MM.1S (cell line): Measurements from ENCODE around the gene KPNA1.

Experiments used
- DNase-seq: peaks from one replicate; pipeline ENCODE4 v3.0.0-alpha.2; 2015
- H2AFZ ChIP-seq: fragments of 300-600 bp; sonication (generic); 2 replicates; pipeline ENCODE4 v1.6.0; 2016; ENCODE audit warnings: antibody characterized with exemption, low read length
- H3F3A ChIP-seq: fragments of 300-600 bp; sonication (generic); 2 replicates; pipeline ENCODE4 v1.6.1; 2016; ENCODE audit warnings: mild to moderate bottlenecking, antibody characterized with exemption, low read length, moderate library complexity, mixed read lengths; ENCODE audit not compliant: insufficient read depth
- H3K27ac ChIP-seq: fragments of 300-600 bp; sonication (generic); 2 replicates; pipeline ENCODE4 v1.5.1; 2016; ENCODE audit warnings: mild to moderate bottlenecking, low read length
- H3K27me3 ChIP-seq: fragments of 300-600 bp; sonication (generic); replicated peaks from 2 replicates; pipeline ENCODE4 v1.6.0; 2016; ENCODE audit warnings: low read length; ENCODE audit not compliant: insufficient read depth
- H3K36me3 ChIP-seq: fragments of 300-600 bp; sonication (generic); replicated peaks from 2 replicates; pipeline ENCODE4 v1.6.1; 2016; ENCODE audit warnings: mild to moderate bottlenecking, low read length, mixed read lengths; ENCODE audit not compliant: insufficient read depth
- H3K4me1 ChIP-seq: fragments of 300-600 bp; sonication (generic); 2 replicates; pipeline ENCODE4 v1.6.1; 2016; ENCODE audit warnings: low read length, mixed read lengths
- H3K4me2 ChIP-seq: fragments of 300-600 bp; sonication (generic); 2 replicates; pipeline ENCODE4 v1.6.0; 2016; ENCODE audit warnings: low read depth, low read length
- H3K4me3 ChIP-seq: fragments of 300-600 bp; sonication (generic); 2 replicates; pipeline ENCODE4 v1.5.1; 2016; ENCODE audit warnings: low read length, mixed read lengths
- H3K79me2 ChIP-seq: fragments of 300-600 bp; sonication (generic); 2 replicates; pipeline ENCODE4 v1.6.1; 2016; ENCODE audit warnings: mixed run types, low read length, mixed read lengths
- H3K9ac ChIP-seq: fragments of 300-600 bp; sonication (generic); 2 replicates; pipeline ENCODE4 v1.6.1; 2016; ENCODE audit warnings: low read length, mixed read lengths
- H3K9me2 ChIP-seq: fragments of 300-600 bp; sonication (generic); replicated peaks from 2 replicates; pipeline ENCODE4 v1.6.1; 2016; ENCODE audit warnings: mild to moderate bottlenecking, low read length, mixed read lengths; ENCODE audit not compliant: insufficient read depth
- H3K9me3 ChIP-seq: fragments of 300-600 bp; sonication (generic); replicated peaks from 2 replicates; pipeline ENCODE4 v1.6.1; 2016; ENCODE audit warnings: mild to moderate bottlenecking, low read length, mixed read lengths; ENCODE audit not compliant: insufficient read depth
- H4K20me1 ChIP-seq: fragments of 300-600 bp; sonication (generic); 2 replicates; pipeline ENCODE4 v1.6.1; 2016; ENCODE audit warnings: mild to moderate bottlenecking, low read length, moderate library complexity, mixed read lengths; ENCODE audit not compliant: insufficient read depth
- CTCF ChIP-seq: fragments of 300-600 bp; sonication (generic); IDR thresholded peaks from 2 replicates; pipeline ENCODE4 v1.5.1; 2016; ENCODE audit warnings: antibody characterized with exemption, low read length, mixed read lengths
- EZH2 ChIP-seq: fragments of 300-600 bp; sonication (generic); optimal IDR thresholded peaks from 2 replicates; pipeline ENCODE3; 2017; ENCODE audit warnings: low read depth, mild to moderate bottlenecking, antibody characterized with exemption, low read length, mixed read lengths
- EZH2phosphoT487 ChIP-seq: fragments of 300-600 bp; sonication (generic); IDR thresholded peaks from 2 replicates; pipeline ENCODE4 v1.6.1; 2018; ENCODE audit warnings: antibody characterized with exemption, low read length

KPNA1 gene

GRCh38 chr3:122397201-122397600, 117.5 kb downstream of the KPNA1 start:
- H3K4me1 ChIP-seq: no peaks in the 10 kb centered on the region
- H2AFZ ChIP-seq: no peak overlapping the region
- no peaks in the 10 kb centered on the region for H3K9me2 ChIP-seq
- no peak overlapping the region for H3K4me3 ChIP-seq
- H3F3A ChIP-seq: no peaks in the 10 kb centered on the region
- no peak overlapping the region for H3K27ac ChIP-seq
- H3K9ac ChIP-seq: no peak overlapping the region
- H4K20me1 ChIP-seq: no peaks in the 10 kb centered on the region
- no peaks in the 10 kb centered on the region for H3K27me3 ChIP-seq
- TF ChIP-seq EZH2: no peak
- no peak for TF ChIP-seq CTCF
- TF ChIP-seq EZH2phosphoT487: no peak
- no peak for DNase-seq
- H3K36me3 ChIP-seq: no peaks in the 10 kb centered on the region
- H3K9me3 ChIP-seq: no peaks in the 10 kb centered on the region
- no peak overlapping the region for H3K4me2 ChIP-seq
- no peaks in the 10 kb centered on the region for H3K79me2 ChIP-seq

GRCh38 chr3:122396511-122396910, 118.2 kb downstream of the KPNA1 start:
- H3K79me2 ChIP-seq: no peaks in the 10 kb centered on the region
- TF ChIP-seq CTCF: no peak
- TF ChIP-seq EZH2: no peak

GRCh38 chr3:122395582-122395981, 119.2 kb downstream of the KPNA1 start:
- H3K4me2 ChIP-seq: no peak overlapping the region
- H3K79me2 ChIP-seq: peaks cover 2% of the 10 kb centered on the region; the same call in 1 of the 2 replicates
- no peak for DNase-seq

More at GRCh38 chr3:122396511-122396910, 118.2 kb downstream of the KPNA1 start:
- no peaks in the 10 kb centered on the region for H3K27me3 ChIP-seq
- H3K27ac ChIP-seq: no peak overlapping the region
- no peak overlapping the region for H3K4me2 ChIP-seq
- H3K9me2 ChIP-seq: no peaks in the 10 kb centered on the region
- H3F3A ChIP-seq: no peaks in the 10 kb centered on the region
- no peaks in the 10 kb centered on the region for H4K20me1 ChIP-seq
- H3K9me3 ChIP-seq: no peaks in the 10 kb centered on the region
- no peak overlapping the region for H3K9ac ChIP-seq
- H3K4me1 ChIP-seq: no peaks in the 10 kb centered on the region
- no peak for DNase-seq
- H3K36me3 ChIP-seq: no peaks in the 10 kb centered on the region
- H2AFZ ChIP-seq: no peak overlapping the region
- no peak overlapping the region for H3K4me3 ChIP-seq

More at GRCh38 chr3:122395582-122395981, 119.2 kb downstream of the KPNA1 start:
- Histone ChIP-seq H3K36me3 (no peaks in the 10 kb centered on the region), H3K27me3 (no peaks in the 10 kb centered on the region), H2AFZ (no peak overlapping the region), H3F3A (no peaks in the 10 kb centered on the region), H4K20me1 (no peaks in the 10 kb centered on the region), H3K4me1 (no peaks in the 10 kb centered on the region), H3K9me2 (no peaks in the 10 kb centered on the region), H3K4me3 (no peak overlapping the region), H3K9me3 (no peaks in the 10 kb centered on the region), H3K27ac (no peak overlapping the region), H3K9ac (no peak overlapping the region)
- TF ChIP-seq EZH2 (no peak), CTCF (no peak), EZH2phosphoT487 (no peak)
